WERI-Rb-1 (cell line): ENCODE results near the gene HBD.

ENCODE experiments used
- DNase-seq: peaks from one replicate; pipeline ENCODE4 v3.0.0-alpha.2; 2020
- H3K27ac ChIP-seq: fragments of 250-450 bp; sonication (Bioruptor Pico); 2 replicates; pipeline ENCODE4 v1.5.1; 2020; ENCODE audit warnings: mild to moderate bottlenecking, moderate library complexity
- H3K27me3 ChIP-seq: fragments of 250-450 bp; sonication (Bioruptor Pico); 2 replicates; pipeline ENCODE4 v1.5.1; 2021; ENCODE audit warnings: mild to moderate bottlenecking, low read depth, moderate library complexity; ENCODE audit not compliant: insufficient read depth, severe bottlenecking
- H3K36me3 ChIP-seq: fragments of 250-450 bp; sonication (Bioruptor Pico); 2 replicates; pipeline ENCODE4 v1.5.1; 2020; ENCODE audit warnings: mild to moderate bottlenecking, moderate library complexity
- H3K4me3 ChIP-seq: 2 replicates; pipeline ENCODE4 v1.5.1; 2011; ENCODE audit warnings: low read depth, mild to moderate bottlenecking, control low read depth, low read length
- H3K9me3 ChIP-seq: fragments of 250-450 bp; sonication (Bioruptor Pico); 2 replicates; pipeline ENCODE4 v1.5.1; 2021; ENCODE audit warnings: mild to moderate bottlenecking, moderate library complexity; ENCODE audit not compliant: severe bottlenecking
- TF ChIP-seq, protein P1 (sequence below): IDR thresholded peaks from 2 replicates; pipeline ENCODE4 v1.5.1; 2011; ENCODE audit warnings: low read depth, mild to moderate bottlenecking, control low read depth, inconsistent platforms, low read length

HBD gene

GRCh38 chr11:5224538-5225479 lies 9.5 kb downstream of the HBD start:
- TF ChIP-seq, protein P1, sequence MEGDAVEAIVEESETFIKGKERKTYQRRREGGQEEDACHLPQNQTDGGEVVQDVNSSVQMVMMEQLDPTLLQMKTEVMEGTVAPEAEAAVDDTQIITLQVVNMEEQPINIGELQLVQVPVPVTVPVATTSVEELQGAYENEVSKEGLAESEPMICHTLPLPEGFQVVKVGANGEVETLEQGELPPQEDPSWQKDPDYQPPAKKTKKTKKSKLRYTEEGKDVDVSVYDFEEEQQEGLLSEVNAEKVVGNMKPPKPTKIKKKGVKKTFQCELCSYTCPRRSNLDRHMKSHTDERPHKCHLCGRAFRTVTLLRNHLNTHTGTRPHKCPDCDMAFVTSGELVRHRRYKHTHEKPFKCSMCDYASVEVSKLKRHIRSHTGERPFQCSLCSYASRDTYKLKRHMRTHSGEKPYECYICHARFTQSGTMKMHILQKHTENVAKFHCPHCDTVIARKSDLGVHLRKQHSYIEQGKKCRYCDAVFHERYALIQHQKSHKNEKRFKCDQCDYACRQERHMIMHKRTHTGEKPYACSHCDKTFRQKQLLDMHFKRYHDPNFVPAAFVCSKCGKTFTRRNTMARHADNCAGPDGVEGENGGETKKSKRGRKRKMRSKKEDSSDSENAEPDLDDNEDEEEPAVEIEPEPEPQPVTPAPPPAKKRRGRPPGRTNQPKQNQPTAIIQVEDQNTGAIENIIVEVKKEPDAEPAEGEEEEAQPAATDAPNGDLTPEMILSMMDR, result no peak
- Histone ChIP-seq H3K27ac (no peak overlapping the region), H3K4me3 (no peak overlapping the region), H3K9me3 (no peaks in the 10 kb centered on the region), H3K27me3 (peaks cover 34% of the 10 kb centered on the region), H3K36me3 (no peaks in the 10 kb centered on the region)
- no peak for DNase-seq

DNA sequence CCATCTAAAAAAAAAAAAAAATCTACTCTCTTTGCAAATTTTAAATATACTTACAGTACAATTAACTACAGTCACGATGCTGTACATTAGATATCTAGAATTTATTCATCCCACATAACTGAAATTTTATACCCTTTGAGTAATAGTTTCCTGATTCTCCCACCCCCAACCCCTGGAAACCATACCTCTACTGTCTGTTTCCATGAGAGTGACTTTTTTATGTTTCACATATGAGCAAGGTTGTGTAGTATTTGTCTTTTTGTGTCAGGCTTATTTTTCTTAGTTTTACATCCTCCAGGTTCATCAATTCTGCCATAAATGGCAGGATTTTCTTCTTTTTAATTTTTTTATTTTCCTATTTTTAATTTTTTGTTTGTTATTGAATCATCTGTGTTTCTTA lies 10.6 kb downstream of the HBD start:
- Histone ChIP-seq H3K9me3 (no peaks in the 10 kb centered on the region), H3K4me3 (no peak overlapping the region), H3K27me3 (peaks cover 30% of the 10 kb centered on the region), H3K36me3 (no peaks in the 10 kb centered on the region), H3K27ac (no peak overlapping the region)
- no peak for DNase-seq
- TF ChIP-seq, protein P1, result no peak

DNA sequence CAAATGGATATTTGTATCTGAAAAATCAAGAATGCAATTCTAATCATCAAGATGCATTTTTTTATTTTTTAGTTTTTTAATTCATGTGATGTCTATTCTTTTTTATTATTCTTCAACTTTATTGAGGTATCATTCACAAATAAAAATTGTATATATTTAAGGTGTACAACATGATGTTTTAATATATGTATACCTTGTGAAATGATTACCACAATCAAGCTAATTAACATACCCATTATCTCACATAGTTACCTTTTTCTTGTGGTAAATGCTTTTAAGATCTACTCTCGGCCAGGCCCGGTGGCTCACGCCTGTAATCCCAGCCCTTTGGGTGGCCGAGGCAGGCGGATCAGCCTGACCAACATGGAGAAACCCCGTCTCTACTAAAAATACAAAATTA lies 11.1 kb downstream of the HBD start:
- no peak for DNase-seq
- H3K4me3 ChIP-seq, result no peak overlapping the region
- H3K27me3 ChIP-seq, result peaks cover 29% of the 10 kb centered on the region
- no peaks in the 10 kb centered on the region for H3K9me3 ChIP-seq
- TF ChIP-seq, protein P1, result no peak
- H3K27ac ChIP-seq, result no peak overlapping the region
- no peaks in the 10 kb centered on the region for H3K36me3 ChIP-seq

DNA sequence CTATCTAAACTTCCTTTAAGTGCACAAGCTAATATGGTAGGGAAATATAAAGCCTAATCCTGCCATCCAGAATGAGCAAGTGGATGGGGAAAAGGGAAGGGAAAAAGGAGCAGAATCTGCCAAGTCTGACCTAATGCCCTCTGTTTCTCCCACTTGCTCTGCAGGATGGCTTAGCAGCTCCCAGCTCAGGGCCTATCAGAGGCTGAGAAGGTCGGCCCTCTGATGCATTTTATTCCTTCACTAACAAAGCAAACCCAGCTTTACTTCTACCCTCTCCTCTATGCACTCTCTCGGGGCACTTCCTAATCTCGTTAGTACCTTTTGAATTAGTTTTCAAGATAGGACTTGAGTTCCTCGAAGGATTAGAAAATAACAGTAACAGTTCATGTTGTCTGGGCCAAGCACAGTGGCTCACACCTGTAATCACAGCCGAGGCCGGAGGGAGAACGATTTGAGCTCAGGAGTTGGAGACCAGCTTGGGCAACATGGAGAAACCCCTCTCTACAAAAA lies 23.9 kb downstream of the HBD start:
- TF ChIP-seq, protein P1, result no peak
- Histone ChIP-seq H3K4me3 (no peak overlapping the region), H3K27me3 (peaks cover 45% of the 10 kb centered on the region), H3K27ac (no peak overlapping the region), H3K9me3 (no peaks in the 10 kb centered on the region), H3K36me3 (no peaks in the 10 kb centered on the region)
- no peak for DNase-seq

- no peak overlapping the region for H3K4me3 ChIP-seq
- H3K36me3 ChIP-seq, result no peaks in the 10 kb centered on the region
- peaks cover 41% of the 10 kb centered on the region for H3K27me3 ChIP-seq
- TF ChIP-seq, protein P1, result peak; percentile 38; the same call in 1 of the 2 replicates
- no peak overlapping the region for H3K27ac ChIP-seq
- DNase-seq, result peak; percentile 6
- no peaks in the 10 kb centered on the region for H3K9me3 ChIP-seq
Measured at GRCh38 chr11:5204787-5205186, 29.5 kb downstream of the HBD start.

GRCh38 chr11:5203366-5203765 lies 30.9 kb downstream of the HBD start:
- Histone ChIP-seq H3K36me3 (no peaks in the 10 kb centered on the region), H3K27me3 (peaks cover 51% of the 10 kb centered on the region)

More at GRCh38 chr11:5203366-5203765, 30.9 kb downstream of the HBD start:
- Histone ChIP-seq H3K4me3 (no peak overlapping the region), H3K9me3 (no peaks in the 10 kb centered on the region), H3K27ac (no peak overlapping the region)
- no peak for DNase-seq
- TF ChIP-seq, protein P1, result no peak
